Right renal pelvis (tissue), 4 donors: ENCODE results near the gene ACTR1A. TPM values are rescaled to one million over a fixed set of nuclear protein-coding genes. Genes with fewer than 3 reads are reported as not detected.
"Not testable (repeated sequence)": the region's sequence is repeated elsewhere in the genome, so short reads cannot be mapped to it uniquely, and the experiment has no call there.

ENCODE experiments used
- DNase-seq, 4 donors: peaks; one replicate each; pipeline ENCODE4 v3.0.0-alpha.2; 2013; ENCODE audit warnings: low read depth in 4 of 4, low spot score in 3 of 4, missing footprints in 1 of 4
- polyA plus RNA-seq, 4 donors: library from polyadenylated mRNA; unstranded; fragments of 120-200 nt; gene quantifications; one replicate each; pipeline ENCODE4 v1.2.1, GENCODE V29; 2013; ENCODE audit not compliant: insufficient read length in 4 of 4

The ACTR1A gene
- 10 to 100 TPM; 88.4 to 94.3 (median 91.7) TPM for polyA plus RNA-seq

DNA sequence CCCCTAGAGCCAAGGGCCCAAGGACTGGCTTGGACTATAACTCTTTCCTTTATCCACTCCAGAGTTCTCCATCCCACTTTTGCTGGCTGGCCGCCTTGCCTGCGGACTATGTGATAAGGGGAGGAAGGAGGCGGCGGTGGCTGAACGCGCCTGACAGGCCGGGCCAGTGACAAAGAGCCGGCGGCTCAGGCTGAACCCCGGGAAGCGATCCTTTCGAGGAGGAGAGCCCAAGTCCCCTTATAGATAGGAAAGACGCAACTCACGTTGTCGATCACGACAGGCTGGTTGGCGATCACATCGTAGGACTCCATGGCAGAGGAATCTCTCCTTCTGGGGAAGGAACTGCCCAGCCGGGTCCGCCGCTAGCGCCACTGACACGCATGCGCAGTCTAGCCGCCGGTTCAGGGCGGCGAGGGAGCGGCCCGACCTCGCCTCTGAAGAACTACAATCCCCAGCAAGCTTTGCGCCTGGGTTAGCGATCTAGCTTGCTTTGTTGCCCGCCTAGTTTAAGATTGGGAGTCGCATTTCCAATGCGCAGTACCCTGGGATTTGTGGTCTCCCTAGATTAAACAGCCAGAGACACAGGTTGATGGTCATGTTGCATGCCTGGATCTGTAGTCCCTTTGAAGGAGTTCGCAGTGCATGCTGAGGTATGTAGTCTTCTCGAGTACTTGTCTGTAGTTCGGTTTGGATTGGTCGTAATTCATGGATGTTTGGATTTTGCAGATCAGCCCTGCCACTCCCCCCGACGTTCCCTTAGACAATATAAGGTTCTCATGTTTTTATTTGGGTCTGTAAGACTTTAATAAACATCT is at the start of gene ACTR1A:
Gene ACTR1A, minus strand, starts transcription at position 376 of the 815 bp plus-strand sequence. Its CDS starts 65 bp downstream, at position 311.
- peak; percentile 96 to 98 (median 98) for DNase-seq

- no peak for DNase-seq
These were observed 48.2 kb upstream of the ACTR1A start for GRCh38 chr10:102550636-102551210.

DNA sequence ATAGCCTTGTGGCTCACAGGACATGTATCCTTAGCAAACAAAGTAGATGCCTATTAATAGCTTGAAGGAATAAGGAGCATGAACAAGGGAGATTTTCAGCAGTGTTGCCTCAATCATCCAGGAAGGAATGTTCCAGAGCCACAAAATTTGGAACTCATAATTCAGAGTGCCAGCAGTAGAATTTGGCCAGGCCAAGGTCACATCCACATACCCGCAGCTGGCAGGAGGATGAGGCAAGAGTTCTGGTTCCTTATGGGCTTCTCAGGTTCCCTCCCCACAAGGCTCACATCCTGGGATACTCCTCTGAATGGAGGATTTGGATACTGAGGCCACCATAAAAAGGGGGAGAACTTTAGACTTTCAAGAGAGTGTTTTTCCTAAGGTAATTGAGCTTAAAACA is 47.0 kb upstream of the ACTR1A start:
- no peak for DNase-seq

DNA sequence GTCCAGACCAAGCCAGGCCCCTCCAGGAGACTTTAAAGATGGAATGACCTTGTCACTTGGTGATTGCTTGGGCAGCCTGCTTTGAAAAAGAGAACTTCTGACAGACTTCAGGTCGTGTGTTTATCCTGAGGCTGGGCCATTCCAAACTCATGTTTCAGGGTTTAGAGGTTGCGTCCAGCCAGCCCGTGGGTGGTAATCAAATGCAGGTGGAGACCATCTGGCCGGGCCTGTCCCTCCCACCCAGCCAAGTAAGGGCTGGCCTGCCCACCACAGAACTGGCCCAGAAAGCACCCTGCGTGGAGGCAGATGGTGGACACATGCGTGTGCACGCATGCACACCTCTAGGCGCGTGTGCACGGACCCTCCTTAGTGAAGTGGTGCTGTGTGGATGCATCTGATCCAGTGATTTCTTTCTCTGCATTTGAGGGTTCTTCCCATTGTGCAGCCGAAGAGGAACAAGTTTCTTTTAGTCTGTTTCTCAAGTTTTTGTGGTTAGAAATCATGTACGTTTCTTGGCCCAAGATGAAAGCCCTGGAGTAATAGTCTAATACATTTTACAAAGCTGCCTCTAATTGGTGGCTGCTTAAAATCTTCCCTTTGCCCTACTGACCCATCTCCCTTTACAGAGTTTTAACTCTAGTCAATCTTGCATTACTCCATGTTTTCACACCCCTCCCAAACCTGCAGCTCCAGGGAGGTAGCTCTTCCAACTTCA is 44.3 kb upstream of the ACTR1A start:
- DNase-seq: no peak

DNA sequence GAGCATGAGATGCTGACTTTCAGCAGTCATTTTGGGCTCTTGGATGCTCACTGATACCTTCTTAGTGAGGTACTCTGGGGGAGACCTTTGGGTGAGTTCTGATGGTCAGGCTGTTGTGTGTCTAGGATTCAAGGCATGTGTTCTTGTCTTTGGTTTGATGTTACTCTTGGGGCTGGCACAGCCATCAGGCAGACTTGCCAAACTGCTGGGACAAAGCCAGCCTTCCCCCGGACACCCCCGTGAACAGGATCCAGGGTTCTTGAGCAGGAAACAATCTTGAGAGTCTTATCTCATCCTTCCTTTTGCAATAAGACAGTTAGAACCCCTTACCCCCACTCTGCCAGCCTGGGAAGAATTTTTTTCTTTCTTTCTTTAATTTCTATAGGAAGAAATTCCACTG is 43.5 kb upstream of the ACTR1A start:
- DNase-seq: no peak

GRCh38 chr10:102545265-102545871 is 42.9 kb upstream of the ACTR1A start:
- DNase-seq: no peak

- no peak for DNase-seq
These were observed 40.4 kb upstream of the ACTR1A start for GRCh38 chr10:102542800-102543418.

- no peak for DNase-seq
These were observed 37.5 kb upstream of the ACTR1A start for GRCh38 chr10:102540023-102540422.

- no peak for DNase-seq
These were observed 36.3 kb upstream of the ACTR1A start for GRCh38 chr10:102538811-102539210.

DNA sequence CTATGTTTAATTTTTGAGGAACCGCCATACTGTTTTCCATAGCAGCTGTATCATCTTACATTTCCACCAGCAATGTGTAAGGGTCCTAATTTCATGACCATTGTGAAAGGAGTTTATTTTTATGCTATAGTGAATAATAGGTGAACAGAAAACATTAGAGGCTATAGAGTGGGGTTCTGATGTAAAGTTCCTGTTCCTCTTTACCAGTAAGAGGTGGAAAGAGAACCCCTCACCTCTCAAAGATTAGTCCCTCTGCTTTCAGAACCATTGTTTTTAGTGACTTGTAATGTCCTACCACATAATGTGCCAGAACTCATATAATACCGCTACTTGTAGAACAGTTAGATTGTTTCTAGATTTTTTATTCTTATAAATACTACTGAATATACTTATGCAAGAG is 35.4 kb upstream of the ACTR1A start:
- DNase-seq: no peak

DNA sequence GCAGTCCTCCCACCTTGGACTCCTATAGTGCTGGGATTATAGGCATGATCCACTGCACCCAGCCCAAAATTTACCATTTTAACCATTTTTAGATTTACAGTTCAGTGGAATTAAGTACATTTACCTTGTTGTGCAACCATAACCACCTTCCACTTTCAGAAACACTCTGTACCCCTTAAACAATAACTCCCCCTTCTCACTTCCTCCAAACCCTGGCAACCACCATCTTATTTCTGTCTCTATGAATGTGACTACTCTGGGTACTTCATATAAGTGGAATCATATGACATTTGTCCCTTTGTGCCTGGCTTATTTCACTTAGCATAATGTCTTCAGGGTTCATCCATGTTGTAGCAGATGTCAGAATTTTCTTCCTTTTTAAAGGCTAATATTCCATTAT is 34.9 kb upstream of the ACTR1A start:
- DNase-seq: no peak

DNA sequence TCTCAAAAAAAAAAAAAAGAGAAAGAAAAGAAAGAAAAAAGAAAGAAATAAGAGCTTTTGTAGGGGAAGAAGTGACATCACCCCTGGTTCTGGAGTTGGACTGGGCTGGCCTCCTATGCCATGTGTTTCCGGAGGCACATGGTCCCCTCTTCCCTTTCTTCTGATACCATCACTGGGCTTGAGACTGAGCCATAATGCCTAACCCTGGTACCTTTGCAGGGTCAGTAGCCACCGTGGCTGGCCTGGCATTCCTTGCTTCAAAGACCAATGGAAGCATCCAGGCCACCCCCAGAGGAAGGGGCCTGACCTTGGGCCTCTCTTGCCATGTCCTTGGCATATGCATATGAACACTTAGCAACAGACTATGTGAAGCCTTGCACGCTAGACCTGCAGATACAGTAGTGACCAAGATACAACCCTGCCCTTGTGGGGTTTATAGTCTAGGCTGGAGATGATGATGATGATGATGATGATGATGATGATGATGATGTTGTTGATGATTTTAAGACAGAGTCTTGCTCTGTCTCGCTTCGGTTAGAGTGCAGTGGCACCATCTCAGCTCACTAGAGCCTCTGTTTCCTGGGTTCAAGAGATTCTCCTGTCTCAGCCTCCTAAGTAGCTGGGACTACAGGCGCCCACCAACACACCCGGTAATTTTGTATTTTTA is 33.1 kb upstream of the ACTR1A start:
- DNase-seq: no peak

DNA sequence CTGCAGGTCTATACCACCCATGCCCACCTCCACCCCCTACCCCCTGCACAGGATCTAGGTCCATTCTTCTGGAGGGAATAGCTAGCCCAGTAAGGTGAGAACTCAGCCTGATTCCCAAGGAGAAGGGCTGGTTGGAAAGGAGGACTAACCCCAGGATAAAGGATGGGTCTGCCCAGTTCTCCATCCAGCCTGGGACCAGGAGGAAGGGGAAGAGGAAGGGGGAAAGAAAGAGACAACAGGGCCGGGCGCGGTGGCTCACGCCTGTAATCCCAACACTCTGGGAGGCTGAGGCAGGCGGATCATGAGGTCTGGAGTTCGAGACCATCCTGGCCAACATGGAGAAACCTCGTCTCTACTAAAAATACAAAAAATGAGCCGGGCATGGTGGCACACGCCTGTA is 32.5 kb upstream of the ACTR1A start:
- DNase-seq: not testable (repeated sequence)

DNA sequence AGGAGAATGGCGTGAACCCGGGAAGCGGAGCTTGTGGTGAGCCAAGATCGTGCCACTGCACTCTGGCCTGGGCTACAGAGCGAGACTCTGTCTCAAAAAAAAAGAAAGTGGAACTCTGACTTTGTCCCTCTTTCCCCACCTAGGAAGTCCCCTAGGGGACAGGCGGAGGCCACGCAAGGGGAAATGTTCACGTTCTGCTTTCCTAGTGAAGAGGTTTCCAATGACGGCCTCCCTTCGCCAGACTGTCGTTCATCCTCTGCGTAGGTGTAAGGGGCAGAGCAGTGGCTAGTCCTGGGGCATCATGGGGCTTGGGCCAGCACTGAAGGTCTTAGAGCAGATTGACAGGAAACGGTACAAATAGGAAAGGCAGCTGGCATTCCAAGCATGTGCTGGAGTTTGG is 31.8 kb upstream of the ACTR1A start:
- no peak for DNase-seq

- no peak for DNase-seq
These were observed 25.0 kb upstream of the ACTR1A start for GRCh38 chr10:102527546-102527945.

DNA sequence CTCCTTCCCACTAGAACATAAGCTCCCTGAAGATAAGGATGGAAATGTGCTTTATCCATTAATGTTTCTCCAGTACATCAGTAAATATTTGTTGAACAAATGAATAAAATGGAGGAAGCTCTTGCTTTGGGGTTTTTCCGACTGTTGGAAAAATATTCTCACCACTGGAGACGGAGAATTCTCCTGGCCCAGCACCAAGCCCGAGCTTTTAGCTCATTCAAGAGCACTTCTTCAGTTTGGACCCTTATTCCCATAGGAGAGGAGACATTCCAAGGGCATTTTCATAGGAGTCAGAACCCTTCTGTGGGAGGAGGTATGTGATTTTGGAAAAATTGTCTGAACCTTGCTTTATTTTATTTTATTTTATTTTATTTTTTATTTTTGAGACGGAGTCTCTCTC is 22.2 kb upstream of the ACTR1A start:
- DNase-seq: no peak

- DNase-seq: no peak
These were observed 20.9 kb upstream of the ACTR1A start for GRCh38 chr10:102523250-102524029.

DNA sequence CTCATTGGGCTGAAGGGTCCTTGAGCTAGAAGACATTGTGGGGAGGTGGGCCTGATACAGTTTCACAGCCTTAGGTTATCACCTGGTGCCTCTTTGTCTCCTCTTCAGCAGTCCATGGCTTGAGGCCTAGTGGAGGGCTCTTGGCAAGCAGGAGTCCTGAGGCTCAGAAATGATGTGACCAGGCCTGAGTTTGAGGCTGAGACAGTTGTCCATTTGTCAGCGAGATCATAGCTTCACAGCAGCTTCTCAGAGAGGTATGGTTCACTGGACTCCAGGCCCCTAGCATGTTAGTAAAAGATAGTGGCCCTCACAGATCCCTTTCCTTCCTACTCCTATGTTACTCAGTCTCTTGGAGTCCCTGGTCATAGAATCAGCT is 20.4 kb upstream of the ACTR1A start:
- no peak for DNase-seq

DNA sequence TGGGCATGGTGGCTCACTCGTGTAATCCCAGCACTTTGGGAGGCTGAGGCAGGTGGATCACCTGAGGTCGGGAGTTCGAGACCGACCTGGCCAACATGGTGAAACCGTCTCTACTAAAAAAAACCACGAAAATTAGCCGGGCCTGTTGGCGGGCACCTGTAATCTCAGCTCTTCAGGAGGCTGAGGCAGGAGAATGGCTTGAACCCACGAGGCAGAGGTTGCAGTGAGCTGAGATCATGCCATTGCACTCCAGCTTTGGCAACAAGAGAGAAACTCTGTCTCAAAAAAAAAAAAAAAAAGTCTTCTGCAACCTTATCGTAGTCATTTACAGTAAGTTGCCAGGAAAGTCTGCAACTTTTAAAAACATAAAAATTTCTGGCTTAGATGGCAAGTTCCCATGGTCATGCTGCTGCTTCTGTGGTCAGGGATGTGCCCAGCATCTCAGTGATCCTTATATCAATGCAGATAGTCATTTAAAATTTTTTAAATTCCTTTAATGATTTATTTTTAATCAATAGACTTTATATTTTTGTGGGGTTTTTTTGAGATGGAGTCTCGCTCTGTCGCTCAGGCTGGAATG is 16.8 kb upstream of the ACTR1A start:
- no peak for DNase-seq
